HepG2 (cell line): ENCODE measurements around the gene EDN2. TPM values are rescaled to one million over a fixed set of nuclear protein-coding genes. Genes with fewer than 3 reads are reported as not detected.

Experiments used
- ARID4A ChIP-seq: sonication (generic); formaldehyde crosslinking; IDR thresholded peaks from 2 replicates; pipeline ENCODE4 v1.5.0; 2020; ENCODE audit warnings: mild to moderate bottlenecking, missing genetic modification reagents, borderline replicate concordance
- ATM ChIP-seq: fragments of 450-650 bp; IDR thresholded peaks from 2 replicates; pipeline ENCODE4 v1.7.1; 2017; ENCODE audit warnings: mild to moderate bottlenecking, borderline replicate concordance
- CREB1 ChIP-seq, 2 experiments: fragments of 450-650 bp in 1 of 2; IDR thresholded peaks; 2 replicates each; pipeline ENCODE4 v1.6.1; 2016 to 2017; ENCODE audit warnings: control low read depth in 1 of 2, mild to moderate bottlenecking in 1 of 2, missing compliant biosample characterization in 1 of 2, missing genetic modification characterization in 1 of 2
- ETV5 ChIP-seq: IDR thresholded peaks from 2 replicates; pipeline ENCODE4 v1.6.1; 2018; ENCODE audit warnings: missing biosample characterization, missing genetic modification reagents, inconsistent platforms, borderline replicate concordance
- FOSL2 ChIP-seq: sonication (generic); formaldehyde crosslinking; IDR thresholded peaks from 2 replicates; pipeline ENCODE4 v1.4.0; 2020; ENCODE audit warnings: missing genetic modification reagents
- KDM1A ChIP-seq: IDR thresholded peaks from 2 replicates; pipeline ENCODE4 v1.6.1; 2016; ENCODE audit warnings: missing compliant biosample characterization
- KLF13 ChIP-seq: sonication (generic); formaldehyde crosslinking; IDR thresholded peaks from 2 replicates; pipeline ENCODE4 v1.4.0; 2020; ENCODE audit warnings: mild to moderate bottlenecking, missing genetic modification reagents
- MAX ChIP-seq: IDR thresholded peaks from 2 replicates; pipeline ENCODE4 v1.6.1; 2012; ENCODE audit warnings: inconsistent platforms
- RFX3 ChIP-seq: IDR thresholded peaks from 2 replicates; pipeline ENCODE4 v1.6.1; 2016; ENCODE audit warnings: missing biosample characterization, missing genetic modification reagents
- SKIL ChIP-seq: sonication (generic); formaldehyde crosslinking; IDR thresholded peaks from 2 replicates; pipeline ENCODE4 v1.8.0; 2022; ENCODE audit warnings: missing genetic modification reagents, mild to moderate bottlenecking, moderate library complexity, borderline replicate concordance
- SP2 ChIP-seq: sonication (generic); formaldehyde crosslinking; IDR thresholded peaks from 2 replicates; pipeline ENCODE4 v1.5.1; 2020; ENCODE audit warnings: mild to moderate bottlenecking, missing genetic modification reagents
- TFE3 ChIP-seq: IDR thresholded peaks from 2 replicates; pipeline ENCODE4 v1.6.1; 2016
- ZFP90 ChIP-seq: sonication (generic); formaldehyde crosslinking; IDR thresholded peaks from 2 replicates; pipeline ENCODE4 v1.8.0; 2022; ENCODE audit warnings: missing genetic modification reagents, mild to moderate bottlenecking, inconsistent platforms, borderline replicate concordance
- ZMAT3 ChIP-seq: sonication (generic); formaldehyde crosslinking; conservative IDR thresholded peaks from 2 replicates; pipeline ENCODE4 v1.7.0; 2021; ENCODE audit warnings: missing genetic modification reagents
- ZNF17 ChIP-seq: sonication (generic); formaldehyde crosslinking; IDR thresholded peaks from 2 replicates; pipeline ENCODE4 v1.5.0; 2020; ENCODE audit warnings: mild to moderate bottlenecking, missing genetic modification reagents
- ZNF280D ChIP-seq: sonication (generic); formaldehyde crosslinking; IDR thresholded peaks from 2 replicates; pipeline ENCODE4 v1.5.1; 2020; ENCODE audit warnings: mild to moderate bottlenecking, missing genetic modification reagents
- ZNF296 ChIP-seq: sonication (generic); formaldehyde crosslinking; conservative IDR thresholded peaks from 2 replicates; pipeline ENCODE4 v1.5.0; 2020; ENCODE audit warnings: mild to moderate bottlenecking, missing genetic modification reagents
- ZNF331 ChIP-seq: sonication (generic); formaldehyde crosslinking; IDR thresholded peaks from 2 replicates; pipeline ENCODE4 v1.4.0; 2020; ENCODE audit warnings: missing genetic modification reagents
- ZNF776 ChIP-seq: sonication (generic); formaldehyde crosslinking; IDR thresholded peaks from 2 replicates; pipeline ENCODE4 v1.4.0; 2020; ENCODE audit warnings: mild to moderate bottlenecking, missing genetic modification reagents
- polyA plus RNA-seq, 8 experiments: library from polyadenylated mRNA; depleted of rRNA in 3 of 8; stranded (reverse) in 7 of 8; unstranded in 1 of 8; fragments of >200 nt; fragmentation: Illumina TruSeq in 4 of 8; extraction: Trizol in 4 of 8; gene quantifications; 2 replicates each; pipeline versions ENCODE4 v1.2.1 to v1.2.3, GENCODE V29; 2011 to 2016; ENCODE audit warnings: low read depth in 4 of 8, missing spikeins in 1 of 8, mixed read lengths in 1 of 8; ENCODE audit not compliant: insufficient read depth in 1 of 8
- total RNA-seq, 5 experiments: library from RNA; depleted of rRNA; stranded (reverse); fragments of >200 nt; fragmentation: Illumina TruSeq; extraction: Trizol; gene quantifications; 2 replicates each; pipeline ENCODE4 v1.2.3, GENCODE V29; 2016; ENCODE audit warnings: low read depth in 1 of 5

The EDN2 gene
- total and polyA plus RNA-seq, 2 of the 13 experiments (the other 11 are each of a cell fraction or from before 2014, with no cell fraction given), result not detected

- TF ChIP-seq ARID4A (CRISPR knock-in tag), result no peak; the same call in 1 of the 2 replicates
- no peak for TF ChIP-seq KLF13 (CRISPR knock-in tag)
- no peak for TF ChIP-seq CREB1 (IDR thresholded peaks at IDR 0.05)
- TF ChIP-seq CREB1 (CRISPR knock-in tag; IDR thresholded peaks at IDR 0.05), result no peak
- no peak for TF ChIP-seq ZNF776 (CRISPR knock-in tag)
- no peak for TF ChIP-seq TFE3 (CRISPR knock-in tag)
- TF ChIP-seq ETV5 (CRISPR knock-in tag), result no peak
- TF ChIP-seq MAX, result peak; percentile 44; the same call in 1 of the 2 replicates
- TF ChIP-seq ZFP90 (CRISPR knock-in tag), result no peak
- peak; percentile 36; the same call in 1 of the 2 replicates for TF ChIP-seq FOSL2 (CRISPR knock-in tag)
- TF ChIP-seq ZNF296, result no peak
- TF ChIP-seq ATM, result no peak
- TF ChIP-seq ZNF331 (CRISPR knock-in tag), result peak; percentile 42; the same call in 1 of the 2 replicates
- TF ChIP-seq KDM1A, result peak; percentile 42; the same call in 1 of the 2 replicates
- TF ChIP-seq ZMAT3 (CRISPR knock-in tag), result no peak
- TF ChIP-seq SP2, result no peak
- no peak for TF ChIP-seq RFX3 (CRISPR knock-in tag)
- TF ChIP-seq SKIL, result no peak
- no peak for TF ChIP-seq ZNF17 (CRISPR knock-in tag)
- no peak for TF ChIP-seq ZNF280D
Observed at GRCh38 chr1:41476807-41477361, 7.6 kb downstream of the EDN2 start (continued).
